ENCODE data around the gene NKIRAS2.

Gene NKIRAS2

GRCh38 chr17:42019509-42020404 lies at the start of gene NKIRAS2:
NKIRAS2 (plus strand) TSS chr17:42020090; CDS start chr17:42021578, 1,488 bp downstream.
- DNase-seq (ENCODE audit: low spot score): peak; percentile 96

- DNase-seq (ENCODE audit: low spot score): peak; percentile 2
These were observed 49.0 kb upstream of the NKIRAS2 start for GRCh38 chr17:41970901-41971331.

GRCh38 chr17:41971721-41972523 lies 48.0 kb upstream of the NKIRAS2 start:
- DNase-seq (ENCODE audit: low spot score): no peak

GRCh38 chr17:41972571-41973407 lies 47.1 kb upstream of the NKIRAS2 start:
- DNase-seq (ENCODE audit: low spot score): no peak

- no peak for DNase-seq (ENCODE audit: low spot score)
These were observed 46.5 kb upstream of the NKIRAS2 start for GRCh38 chr17:41973408-41973811.

GRCh38 chr17:41974031-41974430 lies 45.9 kb upstream of the NKIRAS2 start:
- no peak for DNase-seq (ENCODE audit: low spot score)

GRCh38 chr17:41974658-41975057 lies 45.2 kb upstream of the NKIRAS2 start:
- DNase-seq (ENCODE audit: low spot score): no peak

- DNase-seq (ENCODE audit: low spot score): peak; percentile 64
These were observed 44.5 kb upstream of the NKIRAS2 start for GRCh38 chr17:41975099-41976083.

GRCh38 chr17:41976142-41976768 lies 43.6 kb upstream of the NKIRAS2 start:
- DNase-seq (ENCODE audit: low spot score): peak; percentile 67

- no peak for DNase-seq (ENCODE audit: low spot score)
These were observed 41.9 kb upstream of the NKIRAS2 start for GRCh38 chr17:41977991-41978390.

GRCh38 chr17:41982026-41982760 lies 37.7 kb upstream of the NKIRAS2 start:
- no peak for DNase-seq (ENCODE audit: low spot score)

GRCh38 chr17:41984454-41984853 lies 35.4 kb upstream of the NKIRAS2 start:
- no peak for DNase-seq (ENCODE audit: low spot score)

GRCh38 chr17:41985919-41986318 lies 34.0 kb upstream of the NKIRAS2 start:
- DNase-seq (ENCODE audit: low spot score): no peak

GRCh38 chr17:41986634-41987033 lies 33.3 kb upstream of the NKIRAS2 start:
- DNase-seq (ENCODE audit: low spot score): no peak

GRCh38 chr17:41987642-41988041 lies 32.2 kb upstream of the NKIRAS2 start:
- DNase-seq (ENCODE audit: low spot score): no peak

- no peak for DNase-seq (ENCODE audit: low spot score)
These were observed 31.5 kb upstream of the NKIRAS2 start for GRCh38 chr17:41988418-41988817.

- DNase-seq (ENCODE audit: low spot score): no peak
These were observed 30.0 kb upstream of the NKIRAS2 start for GRCh38 chr17:41989702-41990419.

- no peak for DNase-seq (ENCODE audit: low spot score)
These were observed 27.3 kb upstream of the NKIRAS2 start for GRCh38 chr17:41992576-41992975.

GRCh38 chr17:41996855-41997164 lies 23.1 kb upstream of the NKIRAS2 start:
- DNase-seq (ENCODE audit: low spot score): no peak

Measured in AG08396 (cell line).